Keratinocyte (primary cell): Measurements from ENCODE around the gene ABHD16A. TPM values are rescaled to one million over a fixed set of nuclear protein-coding genes. Genes with fewer than 3 reads are reported as not detected.

Experiments used
- DNase-seq: peaks from one replicate; pipeline ENCODE4 v3.0.0-alpha.2; 2011; ENCODE audit warnings: low read depth, missing footprints, low spot score
- FAIRE-seq: peaks from 2 replicates; lab custom pipeline; 2011; peaks lifted over from hg19 to GRCh38; lab: Jason Lieb, UNC
- H2AFZ ChIP-seq: 2 replicates; pipeline ENCODE4 v1.6.0; 2012; ENCODE audit warnings: low read length, control low read depth, inconsistent platforms; ENCODE audit not compliant: control insufficient read depth
- H3K27ac ChIP-seq: 2 replicates; pipeline ENCODE4 v1.5.1; 2011; ENCODE audit warnings: low read length; ENCODE audit not compliant: control insufficient read depth, insufficient read depth
- H3K27me3 ChIP-seq: 3 replicates; pipeline ENCODE4 v1.6.0; 2011; ENCODE audit warnings: low read length; ENCODE audit not compliant: control insufficient read depth, insufficient read depth; ENCODE audit errors: extremely low read depth
- H3K36me3 ChIP-seq, 2 experiments: 2 replicates in 1 of 2; 3 replicates in 1 of 2; pipeline ENCODE4 v1.5.1; 2011; ENCODE audit warnings: low read length in 2 of 2, mild to moderate bottlenecking in 1 of 2; ENCODE audit not compliant: control insufficient read depth in 2 of 2, insufficient read depth in 2 of 2; ENCODE audit errors: extremely low read depth in 1 of 2
- H3K4me1 ChIP-seq: 3 replicates; pipeline ENCODE4 v1.5.1; 2011; ENCODE audit warnings: low read length; ENCODE audit not compliant: control insufficient read depth, insufficient read depth; ENCODE audit errors: extremely low read depth
- H3K4me2 ChIP-seq: 3 replicates; pipeline ENCODE4 v1.6.0; 2011; ENCODE audit warnings: low read depth, low read length; ENCODE audit not compliant: control insufficient read depth, insufficient read depth; ENCODE audit errors: extremely low read depth
- H3K4me3 ChIP-seq, 3 experiments: fragments of 200-600 bp in 1 of 3; sonication (generic) in 1 of 3; 2 replicates in 2 of 3; 3 replicates in 1 of 3; pipeline ENCODE4 v1.5.1; 2011 to 2016; ENCODE audit warnings: low read length in 3 of 3, mild to moderate bottlenecking in 3 of 3, control low read depth in 2 of 3, inconsistent platforms in 1 of 3, low read depth in 1 of 3, mixed read lengths in 1 of 3, mixed run types in 1 of 3, moderate library complexity in 1 of 3; ENCODE audit not compliant: control insufficient read depth in 2 of 3, insufficient read depth in 2 of 3; ENCODE audit errors: extremely low read depth in 1 of 3
- H3K79me2 ChIP-seq: 2 replicates; pipeline ENCODE4 v1.6.0; 2012; ENCODE audit warnings: low read length; ENCODE audit not compliant: control insufficient read depth, insufficient read depth
- H3K9ac ChIP-seq: 3 replicates; pipeline ENCODE4 v1.6.0; 2011; ENCODE audit warnings: low read length; ENCODE audit not compliant: control insufficient read depth, insufficient read depth; ENCODE audit errors: extremely low read depth
- H3K9me1 ChIP-seq: 3 replicates; pipeline ENCODE4 v1.6.0; 2011; ENCODE audit warnings: low read length; ENCODE audit not compliant: control insufficient read depth, insufficient read depth; ENCODE audit errors: extremely low read depth
- H3K9me3 ChIP-seq: 2 replicates; pipeline ENCODE4 v1.5.1; 2012; ENCODE audit warnings: low read depth, low read length; ENCODE audit not compliant: control insufficient read depth
- H4K20me1 ChIP-seq: 3 replicates; pipeline ENCODE4 v1.6.0; 2011; ENCODE audit warnings: low read length; ENCODE audit not compliant: control insufficient read depth, insufficient read depth; ENCODE audit errors: extremely low read depth
- EZH2 ChIP-seq: IDR thresholded peaks from one replicate; pipeline ENCODE4 v1.6.1; 2012; ENCODE audit warnings: inconsistent platforms, mild to moderate bottlenecking, low read length, moderate library complexity
- dilution Hi-C: fragments of 300-500 bp; cut with MboI; formaldehyde crosslinking; loops from one replicate; pipeline ENCODE4 v1.7.0; 2020; ENCODE audit warnings: low sequenced_read_pairs; ENCODE audit not compliant: extremely low pct_ligation_motif_present
- polyA plus RNA-seq, 5 experiments: library from polyadenylated mRNA; depleted of rRNA in 3 of 5; stranded (reverse) in 3 of 5; stranded (forward) in 1 of 5; unstranded in 1 of 5; fragments of >200 nt; gene quantifications; 1 replicate in 1 of 5; 2 replicates in 3 of 5; 3 replicates in 1 of 5; pipeline versions ENCODE4 v1.2.1 to v1.2.3, GENCODE V29; 2011 to 2012; ENCODE audit warnings: missing spikeins in 2 of 5, low read depth in 1 of 5, low replicate concordance in 1 of 5
- TF ChIP-seq, protein P1 (sequence below), 3 experiments: IDR thresholded peaks in 1 of 3; conservative IDR thresholded peaks in 1 of 3; optimal IDR thresholded peaks in 1 of 3; 2 replicates in 2 of 3; 3 replicates in 1 of 3; pipeline versions ENCODE3 to v1.5.1; 2011; ENCODE audit warnings: low read length in 3 of 3, mild to moderate bottlenecking in 3 of 3, moderate library complexity in 2 of 3, control low read depth in 1 of 3, inconsistent platforms in 1 of 3; ENCODE audit not compliant: insufficient read depth in 2 of 3; ENCODE audit errors: extremely low read depth in 1 of 3

The ABHD16A gene
- polyA plus RNA-seq, 1 donor (not counting 4 experiments of a cell fraction or from before 2014, with no cell fraction given) = 21.8 TPM

DNA sequence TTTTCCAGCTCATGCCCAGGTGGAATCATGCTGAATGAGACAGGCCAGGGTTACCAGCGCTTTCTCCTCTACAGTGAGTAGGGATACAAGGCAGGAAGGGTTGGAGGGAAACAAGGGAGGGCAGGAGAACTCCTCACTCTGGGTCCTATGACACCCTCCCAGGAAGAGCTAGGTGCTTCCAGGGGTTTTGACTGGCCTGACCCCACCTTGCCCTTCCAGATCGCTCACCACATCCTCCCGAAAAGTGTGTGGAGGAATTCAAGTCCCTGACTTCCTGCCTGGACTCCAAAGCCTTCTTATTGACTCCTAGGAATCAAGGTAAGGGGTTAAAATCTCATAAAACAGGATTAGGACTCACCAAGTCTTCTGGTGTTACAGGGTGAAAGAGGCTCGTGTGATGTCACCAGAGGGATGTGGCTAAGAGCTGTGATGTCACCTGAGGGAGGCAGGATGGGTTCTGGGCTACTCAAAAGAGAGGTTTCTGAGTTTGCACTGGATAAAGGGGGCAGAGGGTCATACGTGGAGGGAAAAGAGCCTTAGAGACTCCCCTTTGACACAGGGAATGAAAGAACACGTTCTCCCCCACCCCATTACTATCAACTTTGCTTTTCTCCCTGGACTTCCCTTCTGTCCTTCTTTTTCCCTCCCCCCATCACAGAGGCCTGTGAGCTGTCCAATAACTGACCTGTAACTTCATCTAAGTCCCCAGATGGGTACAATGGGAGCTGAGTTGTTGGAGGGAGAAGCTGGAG lies 45.5 kb downstream of the ABHD16A start:
- peaks cover 8 to 10% of the 10 kb centered on the region in 2 experiments for H3K36me3 ChIP-seq
- TF ChIP-seq, protein P1, sequence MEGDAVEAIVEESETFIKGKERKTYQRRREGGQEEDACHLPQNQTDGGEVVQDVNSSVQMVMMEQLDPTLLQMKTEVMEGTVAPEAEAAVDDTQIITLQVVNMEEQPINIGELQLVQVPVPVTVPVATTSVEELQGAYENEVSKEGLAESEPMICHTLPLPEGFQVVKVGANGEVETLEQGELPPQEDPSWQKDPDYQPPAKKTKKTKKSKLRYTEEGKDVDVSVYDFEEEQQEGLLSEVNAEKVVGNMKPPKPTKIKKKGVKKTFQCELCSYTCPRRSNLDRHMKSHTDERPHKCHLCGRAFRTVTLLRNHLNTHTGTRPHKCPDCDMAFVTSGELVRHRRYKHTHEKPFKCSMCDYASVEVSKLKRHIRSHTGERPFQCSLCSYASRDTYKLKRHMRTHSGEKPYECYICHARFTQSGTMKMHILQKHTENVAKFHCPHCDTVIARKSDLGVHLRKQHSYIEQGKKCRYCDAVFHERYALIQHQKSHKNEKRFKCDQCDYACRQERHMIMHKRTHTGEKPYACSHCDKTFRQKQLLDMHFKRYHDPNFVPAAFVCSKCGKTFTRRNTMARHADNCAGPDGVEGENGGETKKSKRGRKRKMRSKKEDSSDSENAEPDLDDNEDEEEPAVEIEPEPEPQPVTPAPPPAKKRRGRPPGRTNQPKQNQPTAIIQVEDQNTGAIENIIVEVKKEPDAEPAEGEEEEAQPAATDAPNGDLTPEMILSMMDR (optimal IDR thresholded peaks at IDR 0.05 in 1 of 3, IDR thresholded peaks at IDR 0.05 in 1 of 3, conservative IDR thresholded peaks at IDR 0.05 in 1 of 3; ENCODE audit: extremely low read depth in 1 of 3, insufficient read depth in 2 of 3, low read length in 3 of 3) = no peak
- TF ChIP-seq EZH2 = no peak
- FAIRE-seq = no peak

DNA sequence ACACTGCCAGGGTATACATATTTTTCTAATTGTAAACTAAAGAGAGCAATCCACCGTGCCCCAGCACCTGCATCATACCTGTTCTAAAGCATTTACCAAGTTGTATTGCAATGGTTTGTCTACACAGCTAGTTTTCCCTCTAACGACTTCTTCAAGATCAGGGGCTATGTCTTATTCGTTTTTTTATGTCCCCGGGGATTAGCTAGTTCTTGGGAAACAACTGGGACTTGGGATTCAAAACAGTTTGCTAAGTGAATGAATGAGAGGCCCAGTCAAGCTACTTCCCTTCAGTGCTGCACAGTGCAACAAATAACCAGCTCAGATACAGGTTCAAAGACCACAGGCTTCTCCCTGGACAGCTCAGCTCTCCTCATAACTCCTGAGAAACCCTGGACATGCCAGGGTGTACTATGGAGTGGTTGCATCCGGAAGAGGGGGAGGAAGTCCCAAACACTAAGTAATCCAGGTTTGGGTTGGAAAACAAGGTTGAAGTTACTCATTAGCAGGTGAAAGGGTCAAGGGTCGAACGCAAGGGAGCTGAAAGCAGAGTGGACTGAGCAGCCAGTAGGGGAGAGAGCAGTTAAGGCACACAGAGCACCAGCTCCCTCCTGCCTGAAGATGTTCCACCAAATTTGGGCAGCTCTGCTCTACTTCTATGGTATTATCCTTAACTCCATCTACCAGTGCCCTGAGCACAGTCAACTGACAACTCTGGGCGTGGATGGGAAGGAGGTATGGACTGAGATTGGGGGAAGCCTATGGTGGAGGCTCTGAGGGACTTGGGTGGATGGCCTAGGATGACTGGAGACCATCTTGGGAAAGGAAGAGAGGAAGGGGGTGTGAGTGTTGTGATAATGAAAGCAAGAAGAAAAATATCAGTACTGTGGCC lies 47.5 kb downstream of the ABHD16A start, which contains the start of gene APOM:
Gene APOM, plus strand, starts transcription at position 546 of the 889 bp plus-strand sequence. Its CDS starts 73 bp downstream, at position 619.
- no peak within 1 kb of the TSS for H3K9ac ChIP-seq
- H3K36me3 ChIP-seq = peaks cover 7 to 10% of the 10 kb centered on the region in 2 experiments
- H3K4me2 ChIP-seq = no peak within 1 kb of the TSS
- no peaks in the 10 kb centered on the region for H4K20me1 ChIP-seq
- H3K9me1 ChIP-seq = no peaks in the 10 kb centered on the region
- TF ChIP-seq EZH2 = no peak
- TF ChIP-seq, protein P1 (optimal IDR thresholded peaks at IDR 0.05 in 1 of 3, IDR thresholded peaks at IDR 0.05 in 1 of 3, conservative IDR thresholded peaks at IDR 0.05 in 1 of 3; ENCODE audit: extremely low read depth in 1 of 3, insufficient read depth in 2 of 3, low read length in 3 of 3) = no peak
- H2AFZ ChIP-seq = no peak within 1 kb of the TSS
- peaks cover 49% of the 10 kb centered on the region for H3K79me2 ChIP-seq
- no peak for FAIRE-seq
- no peak within 1 kb of the TSS for H3K27ac ChIP-seq
- no peak for DNase-seq
- no peaks in the 10 kb centered on the region for H3K27me3 ChIP-seq
- dilution Hi-C loops = no loop called here
- peaks cover 31% of the 10 kb centered on the region for H3K4me1 ChIP-seq
- H3K9me3 ChIP-seq = no peaks in the 10 kb centered on the region
- H3K4me3 ChIP-seq = no peak within 1 kb of the TSS

More for the DNA sequence above, 45.5 kb downstream of the ABHD16A start:
- peaks cover 25% of the 10 kb centered on the region for H3K4me1 ChIP-seq
- no peak overlapping the region for H3K9ac ChIP-seq
- no peaks in the 10 kb centered on the region for H3K27me3 ChIP-seq
- no peak for DNase-seq
- dilution Hi-C loops = no loop called here
- H3K9me3 ChIP-seq = no peaks in the 10 kb centered on the region
- no peak overlapping the region for H3K4me2 ChIP-seq
- H3K4me3 ChIP-seq = no peak overlapping the region
- H3K79me2 ChIP-seq = peaks cover 34% of the 10 kb centered on the region
- no peaks in the 10 kb centered on the region for H3K9me1 ChIP-seq
- no peak overlapping the region for H3K27ac ChIP-seq
- no peak overlapping the region for H2AFZ ChIP-seq
- H4K20me1 ChIP-seq = no peaks in the 10 kb centered on the region
